ENCODE results near the gene TTC22.
"Not testable (repeated sequence)": the region's sequence is repeated elsewhere in the genome, so short reads cannot be mapped to it uniquely, and the experiment has no call there.

The TTC22 gene

DNA sequence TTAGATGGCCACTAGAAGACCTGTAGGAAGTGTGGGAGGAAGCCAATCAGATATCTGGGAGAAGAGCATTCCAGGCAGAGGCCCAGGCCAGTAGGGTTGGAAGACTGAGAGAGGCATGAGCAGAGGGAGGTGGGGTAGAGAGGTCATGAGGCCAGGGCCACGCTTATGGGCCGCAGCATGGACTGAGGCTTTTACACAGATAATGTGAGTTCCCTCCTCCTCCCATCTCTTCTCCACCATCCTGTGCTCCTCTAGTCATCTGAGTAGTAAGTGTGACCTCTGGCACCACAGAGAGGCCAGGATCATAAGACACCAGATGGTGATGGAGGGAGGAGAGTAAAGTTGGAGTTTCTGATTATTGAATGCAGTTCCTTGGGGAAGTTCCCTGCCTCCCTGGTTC is 17.1 kb downstream of the TTC22 start:
- TF ChIP-seq, protein P1, sequence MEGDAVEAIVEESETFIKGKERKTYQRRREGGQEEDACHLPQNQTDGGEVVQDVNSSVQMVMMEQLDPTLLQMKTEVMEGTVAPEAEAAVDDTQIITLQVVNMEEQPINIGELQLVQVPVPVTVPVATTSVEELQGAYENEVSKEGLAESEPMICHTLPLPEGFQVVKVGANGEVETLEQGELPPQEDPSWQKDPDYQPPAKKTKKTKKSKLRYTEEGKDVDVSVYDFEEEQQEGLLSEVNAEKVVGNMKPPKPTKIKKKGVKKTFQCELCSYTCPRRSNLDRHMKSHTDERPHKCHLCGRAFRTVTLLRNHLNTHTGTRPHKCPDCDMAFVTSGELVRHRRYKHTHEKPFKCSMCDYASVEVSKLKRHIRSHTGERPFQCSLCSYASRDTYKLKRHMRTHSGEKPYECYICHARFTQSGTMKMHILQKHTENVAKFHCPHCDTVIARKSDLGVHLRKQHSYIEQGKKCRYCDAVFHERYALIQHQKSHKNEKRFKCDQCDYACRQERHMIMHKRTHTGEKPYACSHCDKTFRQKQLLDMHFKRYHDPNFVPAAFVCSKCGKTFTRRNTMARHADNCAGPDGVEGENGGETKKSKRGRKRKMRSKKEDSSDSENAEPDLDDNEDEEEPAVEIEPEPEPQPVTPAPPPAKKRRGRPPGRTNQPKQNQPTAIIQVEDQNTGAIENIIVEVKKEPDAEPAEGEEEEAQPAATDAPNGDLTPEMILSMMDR (IDR thresholded peaks at IDR 0.05; ENCODE audit: insufficient read depth, low read depth, low read length, missing control alignments): no peak
- H3K4me3 ChIP-seq (ENCODE audit: low read length): no peak overlapping the region
- no peak for DNase-seq (ENCODE audit: low read depth)

DNA sequence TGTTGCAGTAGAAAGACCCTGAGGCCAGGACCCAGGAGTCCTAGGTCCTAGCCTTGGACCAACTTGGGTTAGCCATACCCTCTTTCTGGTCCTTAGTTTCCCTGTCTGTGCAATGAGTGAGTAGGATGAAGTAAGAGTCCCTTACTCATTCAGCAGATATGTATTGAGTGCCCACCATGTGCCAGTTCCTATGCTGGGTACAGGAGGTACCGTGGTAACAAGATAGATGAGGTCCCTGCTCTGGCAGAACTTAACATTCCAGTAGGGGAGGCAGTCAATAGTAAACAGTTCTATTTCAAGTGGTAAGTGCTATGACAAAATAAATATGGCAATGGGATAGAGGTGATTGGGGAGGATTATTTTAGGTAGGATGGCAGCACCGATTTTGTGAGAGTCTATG is 18.5 kb downstream of the TTC22 start:
- no peak for DNase-seq (ENCODE audit: low read depth)
- H3K4me3 ChIP-seq (ENCODE audit: low read length): no peak overlapping the region
- TF ChIP-seq, protein P1 (IDR thresholded peaks at IDR 0.05; ENCODE audit: insufficient read depth, low read depth, low read length, missing control alignments): no peak

DNA sequence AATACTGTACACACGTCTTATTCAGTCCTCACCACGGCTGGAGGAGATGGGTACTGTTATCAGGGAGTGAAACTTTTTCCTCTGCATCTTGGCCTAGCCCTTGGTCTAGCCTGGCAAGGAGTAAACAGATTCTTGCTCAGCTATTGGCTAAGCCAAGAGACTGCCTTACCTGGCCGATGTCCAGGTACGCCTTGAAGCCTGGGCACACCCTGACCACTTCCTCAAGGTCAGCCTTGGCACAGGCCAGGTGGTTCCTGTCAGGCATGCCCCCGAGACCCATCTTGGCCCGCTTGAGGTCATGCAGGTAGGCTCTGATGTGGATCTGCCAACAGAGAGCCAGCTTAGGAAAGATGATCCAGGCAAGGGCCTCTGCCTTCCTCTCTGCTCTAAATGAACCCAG is 19.0 kb downstream of the TTC22 start:
- no peak overlapping the region for H3K4me3 ChIP-seq (ENCODE audit: low read length)
- TF ChIP-seq, protein P1 (IDR thresholded peaks at IDR 0.05; ENCODE audit: insufficient read depth, low read depth, low read length, missing control alignments): no peak
- no peak for DNase-seq (ENCODE audit: low read depth)

DNA sequence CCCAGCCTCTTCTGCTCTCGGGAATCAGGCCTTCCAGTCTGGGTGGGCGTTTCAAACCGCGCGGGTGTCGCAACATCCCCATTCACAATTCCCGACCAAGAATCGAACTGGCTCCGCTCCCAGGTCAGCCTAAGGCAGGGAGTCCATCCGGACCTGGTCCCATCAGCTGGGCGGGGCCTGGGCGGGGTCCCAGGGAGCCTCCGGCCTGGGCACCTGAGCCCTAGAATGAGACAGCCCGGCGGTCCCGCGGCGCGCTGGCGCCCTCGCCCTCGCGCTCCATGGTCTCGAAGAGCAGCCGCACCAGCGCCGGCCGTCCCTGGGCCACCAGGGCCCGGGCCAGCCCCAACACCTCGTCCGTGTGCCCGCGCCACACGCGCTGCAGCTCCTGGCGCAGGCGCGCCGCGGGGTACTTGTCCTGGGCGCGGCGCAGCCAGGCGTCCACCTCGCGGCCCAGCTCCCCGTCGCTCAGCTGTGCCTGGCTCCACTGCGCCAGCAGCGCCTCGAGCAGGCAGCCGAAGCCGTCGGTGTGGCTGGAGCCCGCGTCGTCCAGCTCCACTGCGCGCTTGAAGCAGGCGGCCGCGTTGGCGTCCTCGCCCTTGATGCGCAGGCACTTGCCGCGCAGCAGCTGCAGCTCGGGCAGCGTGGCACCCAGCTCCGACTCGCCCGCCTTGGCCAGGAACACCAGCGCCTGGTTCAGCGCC is 19.9 kb downstream of the TTC22 start:
- H3K4me3 ChIP-seq (ENCODE audit: low read length): no peak overlapping the region
- DNase-seq (ENCODE audit: low read depth): peak; percentile 24
- TF ChIP-seq, protein P1 (IDR thresholded peaks at IDR 0.05; ENCODE audit: insufficient read depth, low read depth, low read length, missing control alignments): no peak

DNA sequence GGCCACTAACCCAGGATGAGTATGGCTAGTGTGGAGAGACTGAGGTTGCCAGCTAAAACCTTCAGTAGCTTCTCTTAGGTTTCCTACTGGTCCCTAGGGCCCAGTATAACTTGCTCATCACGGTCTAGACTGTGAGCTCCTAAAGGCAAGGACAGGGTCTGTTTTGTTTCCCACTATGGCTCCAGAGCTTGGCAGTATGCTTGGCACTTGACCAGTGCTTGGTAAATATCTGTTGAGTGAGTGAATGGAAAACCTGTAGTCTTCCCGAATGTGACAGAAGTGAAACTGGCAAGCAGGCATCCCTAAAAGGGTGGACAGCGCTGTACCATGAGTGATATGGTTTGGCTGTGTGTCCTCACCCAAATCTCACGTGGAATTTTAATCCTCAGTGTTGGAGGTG is 23.7 kb downstream of the TTC22 start:
- no peak overlapping the region for H3K4me3 ChIP-seq (ENCODE audit: low read length)
- TF ChIP-seq, protein P1 (IDR thresholded peaks at IDR 0.05; ENCODE audit: insufficient read depth, low read depth, low read length, missing control alignments): no peak
- no peak for DNase-seq (ENCODE audit: low read depth)

DNA sequence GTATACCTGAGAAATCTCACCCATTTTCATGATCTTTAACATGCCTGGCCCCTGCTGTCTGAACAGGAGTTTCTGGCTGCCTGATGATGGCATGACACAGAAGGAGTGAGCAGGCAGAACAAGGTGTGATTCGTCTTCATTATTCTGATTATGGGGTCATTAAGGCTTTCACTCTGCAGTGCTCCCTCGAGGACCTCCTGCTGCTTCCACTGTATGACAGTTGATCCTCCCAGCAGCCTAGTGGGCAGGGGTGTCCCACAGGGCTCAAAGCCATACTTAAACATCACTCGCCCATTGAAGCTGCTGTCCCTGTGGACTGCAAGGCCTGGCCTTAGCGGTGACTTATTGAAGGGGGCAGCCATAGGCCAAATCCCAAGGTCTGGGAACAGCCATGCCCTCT is 24.1 kb downstream of the TTC22 start:
- no peak for DNase-seq (ENCODE audit: low read depth)
- TF ChIP-seq, protein P1 (IDR thresholded peaks at IDR 0.05; ENCODE audit: insufficient read depth, low read depth, low read length, missing control alignments): no peak
- no peak overlapping the region for H3K4me3 ChIP-seq (ENCODE audit: low read length)

DNA sequence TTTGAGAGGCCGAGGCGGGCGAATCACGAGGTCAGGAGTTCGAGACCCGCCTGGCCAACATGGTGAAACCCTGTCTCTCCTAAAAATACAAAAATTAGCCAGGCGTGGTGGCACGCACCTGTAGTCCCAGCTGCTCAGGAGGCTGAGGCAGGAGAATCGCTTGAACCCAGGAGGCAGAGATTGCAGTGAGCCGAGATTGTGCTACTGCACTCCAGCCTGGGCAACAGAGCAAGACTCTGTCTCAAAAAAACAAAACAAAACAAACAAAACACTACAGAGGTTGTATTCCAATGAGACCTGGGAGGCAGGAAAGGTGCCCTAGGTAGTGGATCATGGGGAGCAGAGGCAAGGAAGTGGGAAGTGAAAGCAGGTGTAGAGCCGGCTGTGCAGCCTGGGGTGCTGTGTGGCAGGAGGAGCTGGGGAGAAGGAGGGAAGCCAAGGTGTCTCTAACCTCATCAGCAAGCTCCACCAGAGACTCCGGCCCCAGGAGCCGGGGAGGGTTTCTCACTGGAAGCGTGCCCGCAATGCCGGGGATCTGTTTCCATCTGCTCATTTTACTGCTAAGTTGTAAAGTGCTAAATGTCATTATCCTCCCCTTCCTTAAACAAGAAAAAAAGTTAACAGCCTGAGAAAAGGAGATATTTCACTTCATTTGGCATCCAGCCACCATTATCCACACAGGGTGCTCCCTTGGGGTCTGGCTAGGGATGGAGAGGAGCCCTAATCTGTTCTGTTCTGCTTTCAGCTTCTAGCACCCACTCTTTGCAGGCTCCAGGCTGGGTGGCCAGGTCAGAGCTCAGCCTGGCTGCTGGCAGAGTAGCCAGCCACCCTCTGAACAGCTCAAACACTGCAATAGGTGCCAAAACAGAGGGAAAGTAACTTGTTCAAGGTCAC is 25.0 kb downstream of the TTC22 start:
- H3K4me3 ChIP-seq (ENCODE audit: low read length); DNase-seq (ENCODE audit: low read depth): not testable (repeated sequence)
